Activated T-cell treated with anti-CD3 and anti-CD28 coated beads for 24 hours (primary cell): ENCODE data around the gene ARHGAP10.
"Not testable (repeated sequence)": the region's sequence is repeated elsewhere in the genome, so short reads cannot be mapped to it uniquely, and the experiment has no call there.

Source experiments
- DNase-seq: peaks from one replicate; pipeline ENCODE4 v3.0.0-alpha.2; 2020; ENCODE audit warnings: low read depth

Gene ARHGAP10

GRCh38 chr4:147912106-147912505, 180.2 kb downstream of the ARHGAP10 start:
- not testable (repeated sequence) for DNase-seq

- DNase-seq: no peak
These were observed 181.2 kb downstream of the ARHGAP10 start for GRCh38 chr4:147913137-147913536.

GRCh38 chr4:147916351-147916750, 184.5 kb downstream of the ARHGAP10 start:
- DNase-seq: no peak

GRCh38 chr4:147923381-147923780, 191.5 kb downstream of the ARHGAP10 start:
- no peak for DNase-seq

- no peak for DNase-seq
These were observed 192.0 kb downstream of the ARHGAP10 start for GRCh38 chr4:147923854-147924253.

- DNase-seq: no peak
These were observed 192.9 kb downstream of the ARHGAP10 start for GRCh38 chr4:147924604-147925412.

GRCh38 chr4:147927377-147928137, 195.7 kb downstream of the ARHGAP10 start:
- no peak for DNase-seq

- no peak for DNase-seq
These were observed 196.5 kb downstream of the ARHGAP10 start for GRCh38 chr4:147928400-147928799.

- no peak for DNase-seq
These were observed 197.9 kb downstream of the ARHGAP10 start for GRCh38 chr4:147929746-147930145.

GRCh38 chr4:147933316-147933715, 201.4 kb downstream of the ARHGAP10 start:
- DNase-seq: no peak

GRCh38 chr4:147933779-147934178, 201.9 kb downstream of the ARHGAP10 start:
- no peak for DNase-seq

- DNase-seq: no peak
These were observed 206.6 kb downstream of the ARHGAP10 start for GRCh38 chr4:147938496-147938895.

- DNase-seq: no peak
These were observed 208.3 kb downstream of the ARHGAP10 start for GRCh38 chr4:147940171-147940570.

- no peak for DNase-seq
These were observed 209.5 kb downstream of the ARHGAP10 start for GRCh38 chr4:147941373-147941772.

- no peak for DNase-seq
These were observed 210.8 kb downstream of the ARHGAP10 start for GRCh38 chr4:147942729-147943128.

- no peak for DNase-seq
These were observed 211.3 kb downstream of the ARHGAP10 start for GRCh38 chr4:147943159-147943638.

GRCh38 chr4:147944249-147944648, 212.4 kb downstream of the ARHGAP10 start:
- DNase-seq: no peak

- DNase-seq: no peak
These were observed 212.9 kb downstream of the ARHGAP10 start for GRCh38 chr4:147944670-147945260.

- no peak for DNase-seq
These were observed 216.4 kb downstream of the ARHGAP10 start for GRCh38 chr4:147948336-147948735.

GRCh38 chr4:147950261-147950660, 218.4 kb downstream of the ARHGAP10 start:
- no peak for DNase-seq

GRCh38 chr4:147950841-147951240, 219.0 kb downstream of the ARHGAP10 start:
- DNase-seq: no peak

GRCh38 chr4:147954850-147955249, 223.0 kb downstream of the ARHGAP10 start:
- DNase-seq: no peak
